Activated CD8-positive, alpha-beta memory T cell treated with anti-CD3 and anti-CD28 coated beads, Interleukin-2, amount 10 ng/mL, durations not matched to agents 7 days and 5 days (primary cell): ENCODE measurements around the gene MORF4L2. TPM values are rescaled to one million over a fixed set of nuclear protein-coding genes. Genes with fewer than 3 reads are reported as not detected.
"Not testable (repeated sequence)": the region's sequence is repeated elsewhere in the genome, so short reads cannot be mapped to it uniquely, and the experiment has no call there.

Experiments
- ATAC-seq: fragments of 150-1000 bp; cut with Tn5 transposase; one replicate; pipeline ENCODE4 v1.10.0; 2021; ENCODE audit warnings: moderate library complexity
- CTCF ChIA-PET: fragments of 350-600 bp; sonication (Branson Sonifier 250); formaldehyde crosslinking; loops from one replicate; lab custom pipeline; 2021; ENCODE audit warnings: antibody characterized with exemption; lab: Charles Lee
- DNase-seq: peaks from one replicate; pipeline ENCODE4 v3.0.0-alpha.2; 2020
- H3K27ac Mint-ChIP-seq: one replicate; pipeline ENCODE4 v1.8.0; 2021; ENCODE audit warnings: mild to moderate bottlenecking, mixed read lengths
- H3K27me3 Mint-ChIP-seq: one replicate; pipeline ENCODE4 v1.8.0; 2021; ENCODE audit warnings: mixed read lengths
- H3K36me3 Mint-ChIP-seq: one replicate; pipeline ENCODE4 v1.8.0; 2021; ENCODE audit warnings: mild to moderate bottlenecking, mixed read lengths
- H3K4me1 Mint-ChIP-seq: one replicate; pipeline ENCODE4 v1.8.0; 2021; ENCODE audit warnings: mixed read lengths
- H3K4me3 Mint-ChIP-seq: one replicate; pipeline ENCODE4 v1.8.0; 2021; ENCODE audit warnings: mild to moderate bottlenecking, moderate library complexity, mixed read lengths
- H3K9me3 Mint-ChIP-seq: one replicate; pipeline ENCODE4 v1.8.0; 2022; ENCODE audit warnings: low read depth, mixed read lengths
- total RNA-seq, 2 experiments: library from RNA; stranded (reverse); gene quantifications; one replicate each; pipeline ENCODE4 v1.2.3, GENCODE V29; 2021

Gene MORF4L2
- total RNA-seq, 2 experiments from 2014 or later, result 130 to 159 TPM

- DNase-seq (no peak), ATAC-seq (no peak)
- H3K36me3 Mint-ChIP-seq, result no peaks in the 10 kb centered on the region
- H3K4me3 Mint-ChIP-seq, result no peak overlapping the region
- no peak overlapping the region for H3K27ac Mint-ChIP-seq
- no peaks in the 10 kb centered on the region for H3K9me3 Mint-ChIP-seq
- CTCF ChIA-PET, result no interaction called here
- H3K27me3 Mint-ChIP-seq, result peaks cover 7% of the 10 kb centered on the region
- H3K4me1 Mint-ChIP-seq, result no peaks in the 10 kb centered on the region
Measured at GRCh38 chrX:103666202-103667107, 20.0 kb downstream of the MORF4L2 start.

- DNase-seq, result no peak
- no peaks in the 10 kb centered on the region for H3K9me3 Mint-ChIP-seq
- no peaks in the 10 kb centered on the region for H3K4me1 Mint-ChIP-seq
- H3K27me3 Mint-ChIP-seq, result peaks cover 7% of the 10 kb centered on the region
- ATAC-seq, result no peak
- no peak overlapping the region for H3K27ac Mint-ChIP-seq
- no peak overlapping the region for H3K4me3 Mint-ChIP-seq
- no peaks in the 10 kb centered on the region for H3K36me3 Mint-ChIP-seq
- CTCF ChIA-PET, result no interaction called here
Measured at GRCh38 chrX:103663981-103664762, 22.3 kb downstream of the MORF4L2 start.

GRCh38 chrX:103659460-103659859, 27.0 kb downstream of the MORF4L2 start:
- H3K27me3 Mint-ChIP-seq, DNase-seq, H3K27ac Mint-ChIP-seq, H3K4me1 Mint-ChIP-seq, H3K9me3 Mint-ChIP-seq, H3K36me3 Mint-ChIP-seq, ATAC-seq, H3K4me3 Mint-ChIP-seq, CTCF ChIA-PET: not testable (repeated sequence)

GRCh38 chrX:103658681-103659433, 27.6 kb downstream of the MORF4L2 start:
- Mint-ChIP-seq H3K4me3 (no peak overlapping the region), H3K27me3 (peaks cover 3% of the 10 kb centered on the region), H3K4me1 (peaks cover 9% of the 10 kb centered on the region), H3K27ac (no peak overlapping the region), H3K9me3 (no peaks in the 10 kb centered on the region), H3K36me3 (peaks cover 2% of the 10 kb centered on the region)
- CTCF ChIA-PET, result no interaction called here
- DNase-seq (no peak), ATAC-seq (no peak)

GRCh38 chrX:103657066-103657465, 29.4 kb downstream of the MORF4L2 start:
- CTCF ChIA-PET, ATAC-seq, H3K36me3 Mint-ChIP-seq, H3K27me3 Mint-ChIP-seq, H3K27ac Mint-ChIP-seq, DNase-seq, H3K4me1 Mint-ChIP-seq, H3K9me3 Mint-ChIP-seq, H3K4me3 Mint-ChIP-seq: not testable (repeated sequence)

GRCh38 chrX:103656617-103657016, 29.9 kb downstream of the MORF4L2 start:
- DNase-seq (no peak), ATAC-seq (no peak)
- H3K27me3 Mint-ChIP-seq, result no peaks in the 10 kb centered on the region
- no peaks in the 10 kb centered on the region for H3K9me3 Mint-ChIP-seq
- no peak overlapping the region for H3K27ac Mint-ChIP-seq
- CTCF ChIA-PET, result no interaction called here
- no peak overlapping the region for H3K4me3 Mint-ChIP-seq
- H3K4me1 Mint-ChIP-seq, result peaks cover 9% of the 10 kb centered on the region
- peaks cover 2% of the 10 kb centered on the region for H3K36me3 Mint-ChIP-seq

GRCh38 chrX:103655230-103656000, 31.1 kb downstream of the MORF4L2 start:
- H3K27ac Mint-ChIP-seq, CTCF ChIA-PET, H3K4me1 Mint-ChIP-seq, H3K4me3 Mint-ChIP-seq, DNase-seq, H3K36me3 Mint-ChIP-seq, H3K9me3 Mint-ChIP-seq, ATAC-seq, H3K27me3 Mint-ChIP-seq: not testable (repeated sequence)

- ATAC-seq (no peak), DNase-seq (no peak)
- peaks cover 6% of the 10 kb centered on the region for H3K27me3 Mint-ChIP-seq
- H3K36me3 Mint-ChIP-seq, result no peaks in the 10 kb centered on the region
- CTCF ChIA-PET, result no interaction called here
- no peak overlapping the region for H3K27ac Mint-ChIP-seq
- no peak overlapping the region for H3K4me3 Mint-ChIP-seq
- no peaks in the 10 kb centered on the region for H3K9me3 Mint-ChIP-seq
- peaks cover 2% of the 10 kb centered on the region for H3K4me1 Mint-ChIP-seq
Measured at GRCh38 chrX:103651151-103651773, 35.2 kb downstream of the MORF4L2 start.

GRCh38 chrX:103647630-103648029, 38.9 kb downstream of the MORF4L2 start:
- H3K4me1 Mint-ChIP-seq, result no peaks in the 10 kb centered on the region
- no peak overlapping the region for H3K4me3 Mint-ChIP-seq
- ATAC-seq, result no peak
- CTCF ChIA-PET, result no interaction called here
- no peak for DNase-seq
- no peak overlapping the region for H3K27ac Mint-ChIP-seq
- H3K36me3 Mint-ChIP-seq, result no peaks in the 10 kb centered on the region
- H3K9me3 Mint-ChIP-seq, result no peaks in the 10 kb centered on the region
- H3K27me3 Mint-ChIP-seq, result peaks cover 6% of the 10 kb centered on the region

GRCh38 chrX:103644125-103644524, 42.4 kb downstream of the MORF4L2 start:
- no peaks in the 10 kb centered on the region for H3K27me3 Mint-ChIP-seq
- ATAC-seq (no peak), DNase-seq (no peak)
- H3K36me3 Mint-ChIP-seq, result no peaks in the 10 kb centered on the region
- no peak overlapping the region for H3K27ac Mint-ChIP-seq
- no peak overlapping the region for H3K4me3 Mint-ChIP-seq
- no peaks in the 10 kb centered on the region for H3K4me1 Mint-ChIP-seq
- CTCF ChIA-PET, result no interaction called here
- no peaks in the 10 kb centered on the region for H3K9me3 Mint-ChIP-seq

- Mint-ChIP-seq H3K4me1 (no peaks in the 10 kb centered on the region), H3K27ac (no peak overlapping the region), H3K27me3 (no peaks in the 10 kb centered on the region), H3K4me3 (no peak overlapping the region), H3K9me3 (no peaks in the 10 kb centered on the region), H3K36me3 (no peaks in the 10 kb centered on the region)
- CTCF ChIA-PET, result no interaction called here
- DNase-seq, result no peak
- ATAC-seq, result no peak
Measured at GRCh38 chrX:103640401-103641155, 45.9 kb downstream of the MORF4L2 start.
